GM19324 (cell line): Measurements from ENCODE around the gene C15orf40.
"Not testable (repeated sequence)": the region's sequence is repeated elsewhere in the genome, so short reads cannot be mapped to it uniquely, and the experiment has no call there.

Experiments used
- ATAC-seq: cut with Tn5 transposase; IDR thresholded peaks from one replicate; pipeline ENCODE4 v1.9.1; 2021; ENCODE audit warnings: mild to moderate bottlenecking, moderate library complexity; ENCODE audit not compliant: unreplicated experiment, low FRiP score

The C15orf40 gene

DNA sequence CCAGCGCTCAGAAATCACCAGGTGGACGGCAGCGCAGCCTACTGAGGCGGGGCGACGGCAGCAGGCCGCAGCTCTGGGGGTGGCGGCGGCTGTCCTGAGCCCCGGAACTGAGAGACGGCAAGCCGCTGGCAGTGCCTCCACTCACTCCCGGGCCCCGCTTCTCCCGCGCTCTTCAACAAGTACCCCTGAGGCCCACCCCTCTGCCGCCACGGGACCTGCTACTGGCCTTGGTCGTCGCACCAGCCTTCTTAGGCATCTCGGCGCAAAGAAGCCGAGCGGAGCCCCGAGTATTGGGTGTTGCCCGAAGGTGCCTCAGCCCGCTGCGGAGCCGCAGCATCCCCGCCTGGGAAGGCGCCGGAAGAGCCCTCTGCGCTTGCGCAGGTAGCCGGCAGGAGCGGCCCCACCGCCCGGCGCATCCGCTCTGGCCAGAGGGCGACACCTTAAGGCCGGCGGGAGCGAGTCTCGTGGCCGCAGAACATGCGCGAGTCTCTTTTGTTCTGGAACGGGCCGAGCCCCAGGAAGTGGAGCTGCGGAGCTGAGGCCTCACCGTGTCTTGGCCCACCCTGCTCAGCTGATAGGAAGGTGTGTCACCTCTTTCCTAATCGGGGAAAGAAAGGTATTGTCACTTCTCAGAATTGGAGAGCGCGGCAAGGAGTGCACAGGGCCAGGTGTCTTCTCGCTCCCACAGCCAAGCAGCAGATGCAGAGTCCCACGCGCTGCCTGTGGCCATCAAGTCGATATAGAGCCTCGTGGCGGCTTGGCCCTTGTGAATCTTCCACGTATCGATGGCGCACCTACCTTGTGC, at the start of gene C15orf40:
C15orf40 (minus strand) TSS at position 369 of the 805 bp plus-strand sequence; CDS start at position 337, 32 bp downstream.
- ATAC-seq: peak; percentile 90

DNA sequence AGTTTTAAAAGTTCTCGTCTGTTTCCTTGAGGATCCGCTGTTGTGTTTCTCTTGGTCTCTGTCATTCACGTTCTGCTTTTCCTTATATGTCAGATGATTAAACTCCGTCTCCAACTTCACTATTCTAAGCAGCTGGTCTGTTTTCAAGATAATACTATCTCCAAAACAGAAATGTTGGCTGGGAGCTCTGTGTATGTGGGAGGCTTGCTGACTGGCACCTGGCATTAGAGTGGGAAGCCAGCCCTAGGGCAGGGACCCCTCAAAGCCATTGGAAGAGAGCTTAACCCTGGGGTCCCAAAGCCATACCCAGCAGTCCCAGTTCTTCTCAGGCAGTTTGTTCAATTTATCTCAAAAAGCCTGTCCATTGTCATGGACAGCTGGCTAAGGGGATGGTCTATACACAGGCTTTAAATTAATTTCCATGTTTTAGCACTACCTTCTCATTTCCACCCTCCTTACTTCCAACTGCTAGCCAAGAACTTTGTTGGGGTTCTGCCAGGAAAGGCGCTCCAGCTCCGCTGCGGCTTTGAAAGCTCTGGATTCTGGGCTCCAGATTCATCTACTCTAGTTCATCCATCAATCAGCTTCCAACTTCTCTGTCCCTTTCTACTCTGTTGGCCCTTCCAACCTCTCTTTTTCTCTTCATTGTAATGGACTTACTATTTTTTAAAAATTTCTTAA, 46.4 kb upstream of the C15orf40 start:
- no peak for ATAC-seq

DNA sequence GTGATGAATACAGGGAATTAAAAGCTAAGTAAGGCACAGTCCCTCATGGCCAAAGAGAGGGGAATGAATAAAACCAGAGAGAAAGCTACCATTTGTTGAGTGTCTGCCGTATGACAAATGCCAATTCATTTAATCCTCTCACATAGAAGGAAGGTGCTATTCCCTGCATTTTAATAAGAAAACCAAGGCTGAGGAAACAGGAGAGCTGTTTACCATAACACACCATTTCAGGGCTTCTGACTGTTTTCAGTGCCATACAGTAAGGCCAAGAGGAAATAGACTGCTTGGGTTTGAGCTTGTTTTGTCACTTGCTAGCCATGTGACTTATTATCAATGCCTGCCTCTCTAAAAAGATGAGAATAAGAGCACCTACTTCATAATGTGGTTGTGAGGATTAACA, 45.6 kb upstream of the C15orf40 start:
- ATAC-seq: no peak

DNA sequence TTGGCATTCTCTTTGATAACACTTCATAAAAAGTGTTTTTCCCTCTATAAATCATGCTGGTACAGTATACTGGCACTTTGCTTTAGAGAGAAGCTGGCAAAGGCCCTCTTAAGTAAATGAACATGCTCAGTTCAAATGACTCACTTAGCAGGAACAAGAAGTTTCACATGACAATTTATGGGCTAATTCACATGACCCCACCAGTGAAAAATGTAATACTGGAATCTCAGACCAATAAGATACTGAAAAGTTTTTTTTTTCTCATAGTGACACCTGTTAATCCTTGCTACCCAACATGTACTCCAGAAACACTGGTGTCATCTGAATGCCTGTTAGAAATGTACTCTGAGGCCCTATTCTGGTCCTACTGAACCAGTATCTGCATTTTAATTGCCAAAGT, 41.7 kb upstream of the C15orf40 start:
- no peak for ATAC-seq

DNA sequence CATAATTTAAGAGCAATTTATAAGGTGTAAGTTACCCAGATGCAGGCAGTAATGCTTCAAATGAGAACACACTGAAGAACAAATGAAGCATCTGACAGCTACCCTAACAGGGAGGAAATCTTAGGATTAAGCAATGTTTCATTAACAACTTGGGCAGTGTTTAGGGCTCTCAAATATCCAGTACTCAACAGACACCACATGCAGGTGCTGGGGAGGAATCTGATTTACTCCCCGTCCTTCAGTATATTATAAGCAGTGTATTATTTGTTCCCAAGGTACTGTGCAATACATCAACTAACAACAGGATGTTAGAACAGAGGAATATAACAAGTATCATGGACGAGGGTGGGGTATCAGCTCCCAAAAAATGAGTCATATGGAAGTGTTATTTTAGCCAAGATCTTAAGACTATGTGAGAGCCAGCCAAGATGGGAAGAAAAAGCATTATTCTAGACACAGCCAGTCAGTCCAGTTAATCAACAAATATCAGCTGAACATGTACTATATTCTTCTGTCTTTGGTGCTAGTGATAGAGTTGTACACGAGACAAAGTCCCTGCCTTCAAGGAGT, 35.2 kb upstream of the C15orf40 start:
- no peak for ATAC-seq

DNA sequence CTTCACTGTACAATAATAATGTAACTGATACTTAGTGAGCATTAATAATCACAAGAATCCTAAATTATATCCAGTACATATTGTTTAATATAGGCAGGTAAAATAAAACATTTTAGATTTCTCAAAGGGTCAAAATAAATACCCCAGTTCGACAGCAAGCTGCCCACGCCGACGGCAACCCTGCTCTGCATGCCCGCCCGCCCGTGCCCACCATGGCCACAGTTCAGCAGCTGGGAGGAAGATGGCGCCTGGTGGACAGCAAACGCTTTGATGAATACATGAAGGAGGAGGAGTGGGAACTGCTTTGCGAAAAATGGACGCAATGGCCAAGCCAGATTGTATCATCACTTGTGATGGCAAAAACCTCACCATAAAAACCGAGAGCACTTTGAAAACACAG, 32.7 kb upstream of the C15orf40 start:
- ATAC-seq: no peak

DNA sequence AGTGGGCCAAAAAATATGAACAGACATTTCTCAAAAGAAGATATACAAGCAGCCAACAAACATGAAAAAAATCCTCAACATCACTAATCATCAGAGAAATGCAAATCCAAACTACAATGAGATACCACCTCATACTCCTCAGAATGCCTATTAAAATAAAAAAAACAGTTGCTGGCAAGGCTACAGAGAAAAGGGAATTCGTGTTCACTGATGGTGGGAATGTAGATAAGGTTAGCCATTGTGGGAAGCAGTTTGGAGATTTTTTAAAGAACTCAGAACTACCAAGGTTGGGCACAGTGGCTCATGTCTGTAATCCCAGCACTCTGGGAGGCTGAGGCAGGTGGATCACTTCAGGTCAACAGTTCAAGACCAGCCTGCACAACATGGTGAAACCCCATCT, 27.8 kb upstream of the C15orf40 start:
- ATAC-seq: no peak

DNA sequence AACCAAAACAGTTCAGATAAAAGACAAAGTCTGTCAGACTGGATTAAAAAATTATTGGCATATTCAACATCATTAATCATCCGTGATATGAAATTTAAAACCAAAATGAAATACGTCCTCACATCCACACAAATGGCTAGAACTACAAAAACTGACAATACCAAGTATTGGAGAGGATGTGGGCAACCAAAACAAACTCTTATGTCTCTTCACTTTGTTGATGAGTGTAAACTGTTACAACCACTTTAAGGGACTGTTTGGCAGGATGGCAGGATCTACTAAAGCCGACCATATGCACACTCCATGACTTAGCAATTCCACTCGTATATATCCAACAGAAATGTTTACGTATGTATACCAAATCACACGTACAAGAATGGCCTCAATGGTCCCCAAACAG, 24.8 kb upstream of the C15orf40 start:
- ATAC-seq: no peak

DNA sequence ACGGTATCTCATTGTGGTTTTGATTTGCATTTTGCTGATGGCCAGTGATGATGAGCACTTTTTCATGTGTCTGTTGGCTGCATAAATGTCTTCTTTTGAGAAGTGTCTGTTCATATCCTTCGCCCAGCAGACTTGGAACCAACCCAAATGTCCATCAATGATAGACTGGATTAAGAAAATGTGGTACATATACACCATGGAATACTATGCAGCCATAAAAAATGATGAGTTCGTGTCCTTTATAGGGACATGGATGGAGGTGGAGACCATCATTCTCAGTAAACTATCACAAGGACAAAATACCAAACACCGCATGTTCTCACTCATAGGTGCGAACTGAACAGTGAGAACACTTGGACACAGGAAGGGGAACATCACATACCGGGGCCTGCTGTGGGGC, 19.8 kb upstream of the C15orf40 start:
- not testable (repeated sequence) for ATAC-seq

DNA sequence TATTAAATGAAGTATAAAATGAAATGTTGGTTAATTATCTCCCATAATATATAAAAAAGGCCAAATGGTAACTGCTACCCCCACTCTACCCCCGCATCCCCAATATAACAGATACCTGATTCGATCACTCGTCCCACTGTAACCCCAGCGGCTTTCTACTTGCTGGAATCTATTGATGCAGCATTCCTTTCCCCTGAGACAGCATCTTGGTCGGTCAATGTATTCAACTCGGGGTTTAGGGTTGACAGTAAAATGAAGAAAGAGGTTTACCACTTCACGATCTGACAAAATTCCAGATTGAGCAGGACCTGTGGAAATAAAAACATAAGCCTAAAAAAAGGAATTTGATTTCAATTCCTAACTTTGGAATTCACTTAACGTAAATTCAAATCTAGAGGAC, 18.6 kb upstream of the C15orf40 start:
- no peak for ATAC-seq

DNA sequence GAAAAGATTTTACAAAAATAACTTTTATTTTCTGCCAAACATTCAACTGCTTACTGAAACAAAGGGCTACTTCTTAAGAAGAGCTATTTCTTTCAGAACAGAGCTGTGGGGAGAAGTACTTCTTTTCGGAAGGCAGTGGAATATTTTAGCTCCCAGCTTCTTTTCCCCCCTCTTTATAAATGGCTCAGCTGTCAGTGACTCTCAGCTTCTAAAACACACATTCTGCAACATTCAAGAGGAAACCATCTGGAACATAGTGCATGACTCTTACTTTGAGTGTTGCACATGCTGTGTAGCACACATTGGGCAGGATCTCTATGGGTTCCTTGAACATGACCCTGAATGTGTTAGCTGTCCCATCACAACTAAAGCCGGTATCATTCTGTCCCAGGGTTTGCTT, 7.0 kb upstream of the C15orf40 start:
- no peak for ATAC-seq

DNA sequence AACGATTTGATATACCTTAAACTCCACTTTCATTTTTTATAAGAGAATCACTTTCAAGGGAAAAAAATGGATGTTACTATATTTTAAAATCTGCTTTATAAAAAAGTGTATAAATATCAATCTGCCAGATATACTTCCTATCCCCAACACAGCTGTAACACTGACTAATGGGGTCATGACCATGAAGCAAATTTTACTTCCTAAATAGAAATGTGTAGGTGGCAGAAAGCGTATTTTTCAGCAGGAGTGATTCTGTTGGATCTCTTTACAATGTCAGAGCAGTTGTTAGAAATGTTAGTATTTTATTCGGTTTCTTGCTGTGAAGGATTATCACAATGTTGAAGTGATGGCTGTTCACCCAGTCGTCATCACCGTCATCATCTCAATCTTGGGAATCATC, 5.5 kb upstream of the C15orf40 start:
- ATAC-seq: no peak

DNA sequence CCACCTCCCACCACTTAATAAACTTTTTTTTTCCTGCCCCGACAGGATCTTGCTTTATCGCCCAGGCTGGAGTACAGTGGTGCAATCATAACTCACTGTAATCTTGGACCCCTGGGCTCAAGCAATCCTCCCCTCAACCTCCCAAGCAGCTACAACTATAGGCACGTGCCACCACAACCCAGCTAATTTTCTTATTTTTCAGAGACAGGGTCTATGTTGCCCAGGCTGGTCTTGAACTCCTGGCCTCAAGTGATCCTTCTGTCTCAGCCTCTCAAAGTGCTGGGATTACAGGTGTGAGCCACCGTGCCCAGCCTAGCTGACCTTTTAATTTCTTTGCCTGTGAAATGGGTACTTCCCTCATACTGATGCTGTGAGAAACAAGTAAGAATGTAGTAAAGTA, 3.9 kb upstream of the C15orf40 start:
- no peak for ATAC-seq

DNA sequence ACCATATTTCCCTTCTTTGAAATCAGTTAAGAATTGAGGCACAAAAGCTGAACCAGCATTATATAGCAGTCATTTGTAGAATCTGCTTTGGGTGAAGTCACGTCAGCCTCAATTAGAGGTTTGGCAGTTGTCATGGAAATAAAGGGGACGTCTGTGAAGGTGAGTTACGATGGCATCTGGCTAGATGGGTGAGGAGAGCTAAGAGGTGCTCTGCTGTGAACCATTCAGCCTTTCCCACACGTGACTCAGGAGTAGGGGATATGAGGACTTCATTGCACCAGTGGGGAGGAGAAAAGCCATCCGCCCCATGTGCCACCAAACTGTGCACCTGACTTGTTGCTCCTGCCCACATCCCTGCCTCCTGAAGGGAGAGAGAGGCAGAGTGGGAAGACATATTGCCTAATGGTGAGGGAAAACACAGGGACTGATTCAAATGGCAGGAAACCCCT, 2.8 kb upstream of the C15orf40 start:
- ATAC-seq: no peak

DNA sequence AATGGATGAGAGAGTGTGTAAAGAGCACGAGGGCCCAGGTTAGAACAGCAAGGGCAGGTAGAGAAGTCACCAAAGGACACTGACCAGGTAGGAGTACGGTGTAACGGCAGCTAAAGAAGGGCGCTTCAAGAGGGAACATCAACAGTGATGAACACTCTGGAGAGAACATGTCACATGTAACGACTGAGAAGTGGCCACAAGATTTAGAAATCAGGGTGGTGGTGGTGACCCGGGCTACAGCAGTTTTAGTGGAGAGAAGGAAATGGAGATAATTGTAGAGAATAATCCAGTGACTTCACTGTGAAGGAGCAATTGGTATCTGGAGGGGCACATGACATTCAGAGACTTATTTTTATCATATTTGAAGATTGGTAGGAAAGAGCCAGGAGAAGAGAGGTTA, 1.2 kb upstream of the C15orf40 start:
- no peak for ATAC-seq

DNA sequence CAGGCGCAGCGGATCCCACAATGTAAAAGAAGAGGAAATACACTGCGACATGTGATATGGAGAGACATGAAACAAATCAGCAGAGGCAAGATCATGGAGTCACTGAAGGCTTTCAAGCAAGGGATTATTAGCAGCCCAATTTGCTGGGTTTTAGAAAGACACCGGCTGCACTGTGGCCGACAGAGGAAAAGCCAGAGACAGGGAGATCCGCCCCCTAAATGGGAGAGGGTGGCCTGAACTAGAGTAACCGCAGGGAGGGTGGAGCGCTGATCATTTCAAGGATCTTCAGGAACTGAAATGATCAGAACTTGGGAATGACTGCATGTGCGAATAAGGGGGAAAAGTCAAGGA, 612 bp upstream of the C15orf40 start:
- ATAC-seq: no peak

DNA sequence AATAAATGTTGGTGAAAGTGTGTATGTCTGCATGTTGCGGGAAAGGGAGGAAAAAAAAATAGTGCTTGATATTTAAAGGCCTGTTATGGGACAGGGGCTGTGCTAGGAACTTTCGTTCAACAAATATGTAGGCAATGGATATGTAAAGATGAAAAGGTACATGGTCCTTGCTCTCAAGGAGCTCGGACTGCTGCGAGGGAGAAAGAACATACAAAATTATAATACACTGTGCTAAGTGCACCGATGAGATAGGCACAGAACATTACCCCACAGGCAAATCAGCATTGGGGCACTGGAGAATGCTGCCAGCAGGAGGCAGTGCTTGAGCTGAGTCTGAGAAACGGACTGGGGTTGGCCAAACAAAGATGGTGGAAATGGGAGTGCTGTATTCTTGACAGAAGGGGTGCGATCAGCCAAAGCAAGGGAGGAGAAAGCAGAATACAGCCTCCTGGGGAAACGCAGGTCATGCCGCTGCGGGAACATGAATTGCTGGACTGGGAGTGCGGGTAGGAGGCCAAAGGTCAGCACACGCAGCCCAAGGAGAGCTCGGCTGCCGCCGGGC, 649 bp downstream of the C15orf40 start:
- peak; percentile 57 for ATAC-seq

DNA sequence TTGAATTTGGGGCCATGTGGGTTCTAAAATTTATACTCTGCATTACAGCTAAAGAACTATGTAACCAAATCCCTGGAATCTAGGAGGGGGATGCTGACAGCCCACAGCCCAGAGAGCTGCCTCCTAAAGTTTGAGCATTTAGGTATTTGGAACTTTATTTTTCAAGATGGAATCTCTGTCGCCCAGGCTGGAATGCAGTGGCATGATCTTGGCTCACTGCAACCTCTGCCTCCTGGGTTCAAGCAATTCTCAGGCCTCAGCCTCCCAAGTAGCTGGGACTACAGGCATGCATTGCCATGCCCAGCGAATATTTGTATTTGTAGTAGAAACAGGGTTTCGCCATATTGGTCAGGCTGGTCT, 10.8 kb downstream of the C15orf40 start:
- ATAC-seq: not testable (repeated sequence)

DNA sequence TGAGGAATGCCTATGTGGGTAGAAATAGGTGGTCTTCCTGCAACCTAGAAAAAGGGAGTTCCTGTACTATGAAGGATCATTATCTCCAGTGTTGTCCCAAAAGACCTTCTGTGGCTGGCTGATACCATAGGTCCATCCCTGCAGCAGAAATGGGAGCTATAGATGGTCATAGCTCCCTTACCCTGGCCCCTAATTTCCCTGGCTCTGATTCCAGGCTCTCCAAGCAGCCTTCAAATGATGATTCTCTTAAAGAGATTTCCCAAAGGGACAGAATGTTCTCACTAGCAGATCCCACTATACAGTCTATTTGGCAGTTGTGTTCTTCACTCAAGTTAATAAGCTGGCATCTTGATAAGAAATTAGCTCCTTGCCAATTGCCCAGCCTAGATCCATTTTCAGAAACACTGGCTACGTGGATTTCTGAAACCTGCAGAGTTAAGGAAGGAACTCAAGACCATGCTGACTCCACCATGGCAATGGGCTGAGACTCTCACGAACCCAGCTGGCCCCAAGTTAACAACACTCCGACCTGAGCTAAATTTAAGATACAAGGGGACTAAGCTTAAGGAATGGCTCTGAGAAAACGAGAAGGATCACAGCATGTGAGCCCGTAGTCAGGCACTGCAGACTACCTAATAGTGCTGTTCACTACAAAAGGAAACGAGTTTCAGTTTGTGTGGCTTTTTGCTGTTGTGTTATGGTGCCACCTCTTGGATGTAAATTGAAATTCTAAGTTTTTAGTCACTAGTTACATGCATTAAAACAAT, 11.4 kb downstream of the C15orf40 start:
- ATAC-seq: no peak

DNA sequence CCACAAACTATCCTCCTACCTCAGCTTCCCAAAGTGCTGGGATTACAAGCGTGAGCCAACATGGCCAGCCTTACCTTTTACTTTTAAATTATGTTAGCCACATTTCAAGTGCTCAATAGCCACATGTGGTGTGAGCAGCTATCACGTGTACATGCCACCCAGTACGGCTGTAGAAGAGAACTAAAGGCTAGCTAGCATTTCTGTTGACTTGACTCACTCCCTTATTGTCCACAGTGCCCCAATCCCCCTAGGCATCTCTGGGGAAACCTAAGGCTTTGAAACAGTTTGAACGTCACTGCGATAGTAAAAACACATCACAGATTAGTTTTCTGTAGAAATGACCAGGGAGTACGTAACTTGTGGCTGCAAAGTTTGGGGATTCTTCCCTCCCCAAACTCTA, 12.0 kb downstream of the C15orf40 start:
- no peak for ATAC-seq

DNA sequence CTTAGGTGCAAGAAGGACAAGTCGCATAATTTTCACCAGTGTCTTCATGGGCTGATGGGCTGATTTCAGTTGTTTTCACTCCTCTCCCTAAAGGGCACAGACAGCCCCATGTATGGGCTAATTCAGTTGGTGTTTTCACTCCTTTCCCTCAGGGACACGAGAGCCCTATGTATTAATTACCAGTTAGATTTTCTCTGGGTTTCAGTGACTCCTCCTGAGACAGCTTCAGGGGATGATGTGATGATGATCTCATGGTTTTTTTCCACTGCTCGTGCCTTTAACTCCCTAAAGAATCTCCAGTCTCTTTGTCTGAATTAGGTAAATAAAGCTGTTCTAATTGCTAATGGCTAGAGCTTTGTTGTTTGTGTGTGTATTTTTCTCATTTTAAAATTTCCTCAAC, 15.5 kb downstream of the C15orf40 start:
- no peak for ATAC-seq
